K562 (cell line): ENCODE measurements around the gene CRABP1. TPM values are rescaled to one million over a fixed set of nuclear protein-coding genes. Genes with fewer than 3 reads are reported as not detected.
A peak's percentile ranks its signal among the peaks of the same experiment; 100 is the strongest.

Source experiments
- ATAC-seq: fragments of 200-7000 bp; cut with Tn5 transposase; 3 replicates; pipeline ENCODE4 v1.9.1; 2020; ENCODE audit warnings: moderate library complexity
- BruUV-seq: library from RNA; stranded (reverse); fragments of 400-500 nt; replicated peaks from 2 replicates; lab custom pipeline; 2021; lab: Mats Ljungman, UMichigan
- CTCF ChIA-PET: fragments of 300-600 bp; formaldehyde crosslinking; extraction: SDS; loops from one replicate; lab custom pipeline; 2021; ENCODE audit warnings: low intra/inter-chr PET ratio; lab: Yijun Ruan, JAX
- POLR2A ChIA-PET: fragments of 300-600, 350-650 bp; sonication (Branson Sonifier 250); formaldehyde crosslinking; extraction: SDS; loops from one replicate; lab custom pipeline; 2021; ENCODE audit warnings: antibody characterized with exemption, inconsistent platforms; lab: Yijun Ruan, JAX
- DNase-seq, 4 experiments: peaks; one replicate each; pipeline versions ENCODE4 v3.0.0 to v3.0.0-alpha.2; 2011 to 2018; ENCODE audit warnings: low spot score in 3 of 4, mixed read lengths in 3 of 4; ENCODE audit errors: extremely low read depth in 1 of 4
- FAIRE-seq: peaks from 2 replicates; lab custom pipeline; 2011; peaks lifted over from hg19 to GRCh38; lab: Jason Lieb, UNC
- H2AFZ ChIP-seq: 2 replicates; pipeline ENCODE4 v1.6.0; 2011; ENCODE audit warnings: low read depth, low read length, control low read depth, inconsistent platforms
- H3K27ac ChIP-seq: fragments of 200-600 bp; 3 replicates; pipeline ENCODE4 v1.8.0; 2011; ENCODE audit warnings: low read depth, mild to moderate bottlenecking, control low read depth, inconsistent platforms, low read length, moderate library complexity, mixed read lengths; ENCODE audit errors: extremely low read depth
- H3K27me3 ChIP-seq, 2 experiments: fragments of 300-600 bp in 1 of 2; 2 replicates in 1 of 2; 3 replicates in 1 of 2; pipeline versions ENCODE4 v1.6.0 to v1.8.0; 2011; ENCODE audit warnings: inconsistent platforms in 2 of 2, low read length in 2 of 2, mild to moderate bottlenecking in 1 of 2, mixed read lengths in 1 of 2, moderate library complexity in 1 of 2; ENCODE audit not compliant: control insufficient read depth in 2 of 2, insufficient read depth in 2 of 2
- H3K36me3 ChIP-seq: fragments of 300-600 bp; 3 replicates; pipeline ENCODE4 v1.8.0; 2011; ENCODE audit warnings: mild to moderate bottlenecking, low read length, inconsistent platforms; ENCODE audit not compliant: control insufficient read depth, insufficient read depth
- H3K4me1 ChIP-seq, 2 experiments: fragments of 200-600 bp in 1 of 2; replicated peaks in 1 of 2; 2 replicates in 1 of 2; 3 replicates in 1 of 2; pipeline versions ENCODE4 v1.5.1 to v1.8.0; 2011; ENCODE audit warnings: inconsistent platforms in 2 of 2, low read length in 2 of 2, mild to moderate bottlenecking in 1 of 2, mixed read lengths in 1 of 2, moderate library complexity in 1 of 2; ENCODE audit not compliant: control insufficient read depth in 2 of 2, insufficient read depth in 2 of 2
- H3K4me2 ChIP-seq: 2 replicates; pipeline ENCODE4 v1.6.1; 2011; ENCODE audit warnings: low read length, control low read depth, inconsistent platforms, mixed read lengths; ENCODE audit not compliant: insufficient read depth
- H3K4me3 ChIP-seq: fragments of 200-600 bp; sonication (generic), shearing (Covaris generic); 2 replicates; pipeline ENCODE4 v1.5.1; 2016; ENCODE audit warnings: control low read depth, inconsistent platforms
- H3K79me2 ChIP-seq: fragments of 200-600 bp; 3 replicates; pipeline ENCODE4 v1.8.0; 2011; ENCODE audit warnings: low read length, inconsistent platforms; ENCODE audit not compliant: control insufficient read depth, insufficient read depth
- H3K9ac ChIP-seq, 2 experiments: 2 replicates each; pipeline versions ENCODE4 v1.6.0 to v1.6.1; 2011; ENCODE audit warnings: low read depth in 2 of 2, low read length in 2 of 2, control low read depth in 1 of 2, inconsistent platforms in 1 of 2, mild to moderate bottlenecking in 1 of 2, mixed read lengths in 1 of 2; ENCODE audit not compliant: insufficient read depth in 1 of 2
- H3K9me1 ChIP-seq: one replicate; pipeline ENCODE4 v1.6.0; 2011; ENCODE audit warnings: inconsistent platforms, mild to moderate bottlenecking, low read length, moderate library complexity; ENCODE audit not compliant: control insufficient read depth, insufficient read depth
- H3K9me3 ChIP-seq: replicated peaks from 2 replicates; pipeline ENCODE4 v1.5.1; 2011; ENCODE audit warnings: low read depth, low read length, inconsistent platforms; ENCODE audit not compliant: control insufficient read depth, insufficient read depth
- H4K20me1 ChIP-seq: replicated peaks from 2 replicates; pipeline ENCODE4 v1.6.1; 2011; ENCODE audit warnings: low read length, inconsistent platforms, mixed read lengths; ENCODE audit not compliant: control insufficient read depth, insufficient read depth
- BCLAF1 ChIP-seq, 2 experiments: fragments of 450-650 bp in 1 of 2; IDR thresholded peaks; 2 replicates each; pipeline ENCODE4 v1.6.1; 2011 to 2017; ENCODE audit warnings: low read depth in 2 of 2, antibody characterized with exemption in 1 of 2, borderline replicate concordance in 1 of 2, low read length in 1 of 2, mild to moderate bottlenecking in 1 of 2, mixed read lengths in 1 of 2; ENCODE audit not compliant: control insufficient read depth in 1 of 2
- CBFA2T2 ChIP-seq: fragments of 450-650 bp; conservative IDR thresholded peaks from 2 replicates; pipeline ENCODE4 v1.6.1; 2017; ENCODE audit warnings: mild to moderate bottlenecking
- KAT7 ChIP-seq: sonication (generic); formaldehyde crosslinking; IDR thresholded peaks from 2 replicates; pipeline ENCODE4 v1.8.0; 2022; ENCODE audit warnings: missing genetic modification reagents, mild to moderate bottlenecking, borderline replicate concordance
- MTA1 ChIP-seq: fragments of 450-650 bp; IDR thresholded peaks from 2 replicates; pipeline ENCODE4 v1.6.1; 2017; ENCODE audit warnings: borderline replicate concordance
- RAD21 ChIP-seq, 2 experiments: fragments of 250-450 bp in 1 of 2; fragments of 450-650 bp in 1 of 2; sonication (Bioruptor Pico) in 1 of 2; formaldehyde crosslinking in 1 of 2; IDR thresholded peaks in 1 of 2; conservative IDR thresholded peaks in 1 of 2; 2 replicates each; pipeline versions ENCODE4 v1.4.0 to v1.8.0; 2020 to 2022; ENCODE audit warnings: mild to moderate bottlenecking in 2 of 2, moderate library complexity in 1 of 2
- RBM25 ChIP-seq: fragments of 200-400 bp; formaldehyde crosslinking; IDR thresholded peaks from 2 replicates; pipeline ENCODE4 v1.6.1; 2018; ENCODE audit warnings: low read length, low read depth, moderate library complexity; ENCODE audit not compliant: severe bottlenecking
- SFPQ ChIP-seq: fragments of 200-400 bp; formaldehyde crosslinking; IDR thresholded peaks from 2 replicates; pipeline ENCODE4 v1.6.1; 2017; ENCODE audit warnings: mild to moderate bottlenecking, low read depth, low read length, moderate library complexity
- ZC3H4 ChIP-seq: sonication (generic); formaldehyde crosslinking; IDR thresholded peaks from 2 replicates; pipeline ENCODE4 v1.9.0; 2021; ENCODE audit warnings: missing genetic modification reagents, borderline replicate concordance
- ZNF12 ChIP-seq: sonication (generic); formaldehyde crosslinking; IDR thresholded peaks from 2 replicates; pipeline ENCODE4 v1.4.0; 2020; ENCODE audit warnings: mild to moderate bottlenecking, missing genetic modification reagents
- ZNF239 ChIP-seq: fragments of 250-450 bp; sonication (Bioruptor Pico); IDR thresholded peaks from 2 replicates; pipeline ENCODE4 v1.4.0; 2020; ENCODE audit warnings: mild to moderate bottlenecking
- ZNF778 ChIP-seq: fragments of 450-650 bp; formaldehyde crosslinking; IDR thresholded peaks from 2 replicates; pipeline ENCODE4 v1.4.0; 2020; ENCODE audit warnings: mild to moderate bottlenecking, moderate library complexity
- WGBS: fragments of 100-300 bp; shearing (Covaris generic); methylation state at CpG from one replicate; pipeline ENCODE4 v1.1.6; 2016; ENCODE audit warnings: low coverage, mixed read lengths; ENCODE audit not compliant: insufficient coverage; ENCODE audit errors: missing lambda C conversion rate; 5-methylcytosine and 5-hydroxymethylcytosine counted together
- in situ Hi-C: fragments of 300-500 bp; cut with MboI; formaldehyde crosslinking; loops from 4 replicates; pipeline ENCODE4 v1.15.0; 2018; ENCODE audit warnings: inconsistent platforms, mixed read lengths
- intact Hi-C: fragments of 100-400 bp; cut with micrococcal nuclease; formaldehyde crosslinking; loops from 2 replicates; pipeline ENCODE4 v1.14.2; 2022
- polyA plus RNA-seq, 8 experiments: library from polyadenylated mRNA; depleted of rRNA in 4 of 8; stranded (reverse) in 5 of 8; unstranded in 3 of 8; fragments of >200 nt; fragmentation: Nextera tagmentation in 2 of 8; fragmentation: Illumina TruSeq in 1 of 8; extraction: Ambion mirVana in 2 of 8; extraction: Trizol in 1 of 8; gene quantifications; 2 replicates each; pipeline versions ENCODE4 v1.2.1 to v1.2.3, GENCODE V29; 2011 to 2014; ENCODE audit warnings: inconsistent platforms in 1 of 8, missing spikeins in 1 of 8
- total RNA-seq, 7 experiments: library from RNA; depleted of rRNA in 6 of 7; stranded (reverse); fragments of >200 nt in 6 of 7; fragmentation: Illumina TruSeq in 2 of 7; extraction: Trizol in 2 of 7; gene quantifications; 2 replicates each; pipeline versions ENCODE4 v1.2.1 to v1.2.3, GENCODE V29; 2011 to 2021; ENCODE audit warnings: low replicate concordance in 1 of 7

Gene CRABP1
- total and polyA plus RNA-seq, 9 of the 15 experiments (the other 6 are each of a cell fraction or from before 2014, with no cell fraction given): 0.60 TPM; not detected in 8

GRCh38 chr15:78325092-78325843 lies 14.9 kb upstream of the CRABP1 start:
- 2% methylated on average over 7 of the region's 7 CpGs for WGBS
- Histone ChIP-seq H3K36me3 (no peaks in the 10 kb centered on the region), H3K9me3 (no peaks in the 10 kb centered on the region), H2AFZ (no peak overlapping the region), H3K9me1 (no peaks in the 10 kb centered on the region), H3K4me1 (peaks cover 0 to 7% of the 10 kb centered on the region in 2 experiments; a peak in 3 of 5 replicates), H3K27ac (no peak overlapping the region), H4K20me1 (no peaks in the 10 kb centered on the region), H3K27me3 (peaks cover 3 to 40% of the 10 kb centered on the region in 2 experiments; a peak in 4 of 5 replicates), H3K79me2 (no peaks in the 10 kb centered on the region), H3K4me2 (no peak overlapping the region), H3K9ac (no peak overlapping the region), H3K4me3 (no peak overlapping the region)
- FAIRE-seq (no peak), ATAC-seq (peak; percentile 39), DNase-seq (no peak)
- POLR2A ChIA-PET: interaction anchor here (0.6 kb wide), 1 partner anchor 34 kb away, joined by 3 read pairs; no protein-coding TSS in a partner anchor
- CTCF ChIA-PET: no interaction called here
- intact Hi-C loops (no loop called here), in situ Hi-C loops (no loop called here)
- no TSS peak for BruUV-seq
- TF ChIP-seq BCLAF1 (IDR thresholded peaks at IDR 0.05; ENCODE audit: borderline replicate concordance in 1 of 2, control insufficient read depth in 1 of 2, low read depth in 2 of 2, low read length in 1 of 2) (no peak), ZNF12 (CRISPR knock-in tag) (no peak), MTA1 (no peak), ZNF778 (CRISPR knock-in tag) (no peak), KAT7 (CRISPR knock-in tag) (no peak), ZNF239 (CRISPR knock-in tag) (no peak), SFPQ (no peak), CBFA2T2 (no peak), RBM25 (no peak), ZC3H4 (no peak), RAD21 (CRISPR knock-in tag; conservative IDR thresholded peaks at IDR 0.05 in 1 of 2, IDR thresholded peaks at IDR 0.05 in 1 of 2) (no peak)
